HG02870 (cell line): ENCODE data around the gene CTRB1.
A peak's percentile ranks its signal among the peaks of the same experiment; 100 is the strongest.

ENCODE experiments used
- ATAC-seq: cut with Tn5 transposase; IDR thresholded peaks from one replicate; pipeline ENCODE4 v1.9.1; 2021; ENCODE audit warnings: mild to moderate bottlenecking, moderate library complexity; ENCODE audit not compliant: unreplicated experiment

CTRB1 gene

DNA sequence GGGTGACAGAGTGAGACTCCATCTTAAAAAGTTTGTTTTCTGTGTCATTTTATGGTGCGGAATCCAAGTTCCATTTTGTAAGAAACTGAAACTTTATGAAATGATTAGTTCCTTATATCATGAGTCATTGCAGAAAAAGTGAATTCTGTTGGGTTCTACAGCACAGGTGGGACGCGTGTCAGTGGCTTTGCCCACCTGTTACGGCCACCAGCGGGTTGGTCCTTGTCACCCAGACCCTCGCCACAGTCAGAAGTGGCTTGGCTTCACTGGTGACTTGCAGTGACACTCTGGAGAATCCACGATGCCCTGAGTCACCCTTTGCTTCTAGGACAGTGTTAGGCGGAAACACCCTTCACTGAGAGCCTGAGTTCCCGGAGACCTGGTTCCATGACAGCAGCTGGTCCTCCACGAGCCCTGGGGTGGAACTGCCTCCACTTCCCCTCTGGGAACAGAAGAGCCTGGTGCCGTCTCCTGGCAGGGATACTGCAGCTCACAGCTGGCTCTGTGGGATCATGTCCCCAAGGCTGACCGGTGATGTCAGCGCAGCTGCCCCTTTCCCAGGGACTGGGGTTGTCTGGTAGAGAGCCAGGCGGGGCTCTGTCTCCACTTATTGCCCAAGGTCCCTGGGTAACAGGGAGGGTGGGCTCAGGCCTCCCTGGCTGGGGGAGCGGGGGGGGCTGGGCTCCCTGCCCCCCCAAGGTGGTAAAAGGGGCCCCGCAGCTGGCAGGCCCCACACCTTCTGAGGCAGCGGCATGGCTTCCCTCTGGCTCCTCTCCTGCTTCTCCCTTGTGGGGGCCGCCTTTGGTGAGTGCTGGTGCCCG lies at the start of gene CTRB1:
CTRB1 (plus strand) TSS at position 733 of the 821 bp plus-strand sequence; CDS start at position 753, 20 bp downstream.
- ATAC-seq, result peak; percentile 78

GRCh38 chr16:75169899-75170405 lies 48.8 kb upstream of the CTRB1 start:
- no peak for ATAC-seq

GRCh38 chr16:75172578-75172977 lies 46.2 kb upstream of the CTRB1 start:
- ATAC-seq, result no peak

GRCh38 chr16:75175074-75175473 lies 43.7 kb upstream of the CTRB1 start:
- no peak for ATAC-seq

DNA sequence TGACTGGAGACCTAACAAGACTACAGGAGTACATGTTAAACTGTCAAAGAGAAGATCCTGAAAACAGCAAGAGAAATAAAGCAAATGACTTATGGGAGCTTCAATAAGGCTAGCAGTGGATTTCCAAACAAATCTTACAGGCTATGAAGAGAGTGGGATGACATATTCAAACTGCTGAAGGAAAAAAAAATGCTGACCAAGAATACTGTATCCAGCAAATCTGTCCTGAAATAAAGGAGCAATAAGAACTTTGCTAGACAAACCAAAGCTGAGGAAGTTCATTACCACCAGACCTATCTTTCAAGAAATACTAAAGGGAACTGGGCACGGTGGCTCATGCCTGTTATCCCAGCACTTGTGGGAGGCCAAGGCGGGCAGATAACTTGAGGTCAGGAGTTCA lies 41.9 kb upstream of the CTRB1 start:
- no peak for ATAC-seq

DNA sequence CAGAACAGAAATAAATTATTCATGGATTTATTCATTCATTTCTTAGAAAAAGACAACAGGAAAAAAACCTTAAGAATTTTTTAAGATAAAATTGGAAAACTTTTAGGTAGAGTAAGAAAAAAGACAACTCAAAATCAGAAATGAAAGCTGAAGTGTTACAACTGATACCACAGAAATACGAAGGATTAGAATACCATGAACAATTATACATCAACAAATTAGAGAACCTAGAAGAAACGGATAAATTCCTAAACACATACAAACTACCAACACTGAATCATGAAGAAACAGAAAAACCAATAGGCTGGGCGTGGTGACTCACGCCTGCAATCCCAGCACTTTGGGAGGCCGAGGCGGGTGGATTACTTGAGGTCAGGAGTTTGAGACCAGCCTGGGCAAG lies 39.6 kb upstream of the CTRB1 start:
- no peak for ATAC-seq

DNA sequence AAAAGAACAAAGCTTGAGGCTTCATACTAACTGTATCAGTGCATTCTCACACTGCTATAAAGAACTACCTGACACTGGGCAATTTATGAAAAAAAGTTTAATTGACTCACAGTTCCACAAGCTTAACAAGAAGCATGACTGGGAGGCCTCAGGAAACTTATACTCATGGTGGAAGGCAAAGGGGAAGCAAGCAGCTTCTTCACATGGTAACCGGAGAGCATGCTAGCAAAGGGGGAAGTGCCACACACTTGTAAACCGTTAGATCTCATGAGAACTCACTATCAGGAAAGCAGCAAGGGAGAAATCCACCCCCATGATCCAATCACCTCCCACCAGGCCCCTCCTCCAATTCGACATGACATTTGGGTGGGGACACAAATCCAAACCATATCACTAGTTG lies 37.2 kb upstream of the CTRB1 start:
- ATAC-seq, result no peak

- ATAC-seq, result no peak
These were observed 29.8 kb upstream of the CTRB1 start for GRCh38 chr16:75188832-75189477.

GRCh38 chr16:75189638-75190245 lies 29.0 kb upstream of the CTRB1 start:
- no peak for ATAC-seq

DNA sequence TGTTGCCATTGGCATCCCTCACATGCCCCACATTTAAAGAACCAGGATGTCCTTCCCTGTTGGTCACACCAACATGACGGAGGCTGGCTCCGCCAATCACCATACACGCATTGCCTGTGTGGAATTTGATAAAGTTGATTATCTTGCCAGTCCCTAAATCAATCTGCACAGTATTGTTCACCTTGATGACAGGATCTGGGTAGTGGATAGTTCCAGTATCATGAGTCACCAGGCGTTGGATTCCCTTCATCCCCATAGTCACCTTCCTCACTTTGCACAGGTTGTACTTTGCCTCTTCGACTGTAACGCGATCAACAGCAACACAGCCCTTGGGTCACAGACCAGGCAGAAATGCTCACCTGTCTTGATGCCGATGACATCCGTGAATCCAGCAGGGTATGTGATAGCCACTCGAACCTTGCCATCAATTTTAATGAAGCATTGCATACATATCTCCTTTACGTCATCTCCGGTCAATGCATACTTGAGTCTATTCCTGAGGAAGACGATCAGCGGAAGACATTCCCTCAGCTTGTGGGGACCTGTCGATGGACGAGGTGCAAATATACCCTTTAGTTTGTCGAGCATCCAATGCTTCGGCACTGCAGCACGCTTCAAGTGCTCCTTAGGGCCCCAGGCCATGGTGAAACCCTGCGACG lies 26.1 kb upstream of the CTRB1 start:
- ATAC-seq, result no peak

DNA sequence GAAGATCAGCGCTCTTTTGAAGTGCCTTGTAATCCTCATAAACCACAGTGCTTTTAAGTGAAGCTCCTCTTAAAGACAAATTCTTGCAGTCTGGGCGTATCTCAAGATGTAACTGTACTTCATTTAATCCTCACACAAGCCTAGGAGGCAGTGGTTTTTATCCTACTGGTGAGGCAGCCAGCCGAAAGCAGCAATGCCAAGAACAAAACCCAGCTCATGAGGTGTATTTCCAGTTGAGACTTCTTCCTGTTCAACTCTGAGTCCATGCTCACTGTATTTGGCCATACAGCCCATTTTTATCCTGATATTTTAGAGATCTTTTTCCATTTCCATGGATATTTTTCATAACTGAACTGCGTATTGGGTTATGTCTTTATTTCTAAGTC lies 25.5 kb upstream of the CTRB1 start:
- ATAC-seq, result no peak

- no peak for ATAC-seq
These were observed 24.9 kb upstream of the CTRB1 start for GRCh38 chr16:75193730-75194444.

DNA sequence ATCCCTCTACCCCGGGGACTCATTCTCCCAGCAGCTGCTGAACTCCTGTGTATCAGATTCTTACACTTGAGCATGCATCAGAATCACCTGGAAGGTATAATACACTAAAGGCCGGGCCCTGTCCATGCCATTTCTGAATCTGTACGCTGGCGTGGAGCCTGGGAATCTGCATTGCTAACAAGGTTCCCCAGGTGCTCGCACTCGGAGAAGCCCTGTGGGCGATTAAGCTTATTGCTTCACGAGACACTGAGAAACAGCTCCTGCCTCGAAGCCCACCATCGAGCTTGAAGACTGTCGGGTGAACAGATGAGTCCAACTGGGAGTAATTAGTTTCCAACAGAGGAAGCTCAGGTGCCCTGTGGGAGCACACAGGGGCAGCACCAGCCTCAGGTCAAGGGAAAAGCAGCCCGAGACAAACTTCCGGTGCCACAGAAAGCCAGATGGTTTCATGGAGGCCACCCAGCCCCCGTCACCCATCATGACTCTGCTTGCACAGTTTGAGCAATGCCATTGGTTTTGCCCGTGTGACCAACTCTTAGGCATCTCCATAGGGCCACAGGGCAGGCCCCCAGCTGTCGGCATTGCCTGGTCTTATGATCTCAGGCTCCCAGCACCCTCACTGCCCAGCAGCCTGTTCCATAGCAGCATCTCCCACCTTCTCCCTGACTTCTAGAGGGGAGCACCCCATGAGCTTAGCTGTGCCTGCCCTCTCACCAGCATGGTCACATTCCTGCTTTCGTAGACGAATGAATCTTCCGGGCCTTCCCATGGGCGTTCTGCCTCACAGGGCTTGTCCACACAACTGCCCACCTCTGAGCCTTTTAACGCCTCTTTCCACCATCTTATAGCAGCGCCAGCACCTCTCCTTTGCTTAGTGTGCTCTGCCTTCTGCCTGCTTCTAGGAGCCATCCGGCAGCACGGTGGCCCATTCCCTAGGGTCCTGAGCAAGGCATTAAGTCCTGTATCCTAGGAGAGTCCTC lies 22.7 kb upstream of the CTRB1 start:
- ATAC-seq, result no peak

DNA sequence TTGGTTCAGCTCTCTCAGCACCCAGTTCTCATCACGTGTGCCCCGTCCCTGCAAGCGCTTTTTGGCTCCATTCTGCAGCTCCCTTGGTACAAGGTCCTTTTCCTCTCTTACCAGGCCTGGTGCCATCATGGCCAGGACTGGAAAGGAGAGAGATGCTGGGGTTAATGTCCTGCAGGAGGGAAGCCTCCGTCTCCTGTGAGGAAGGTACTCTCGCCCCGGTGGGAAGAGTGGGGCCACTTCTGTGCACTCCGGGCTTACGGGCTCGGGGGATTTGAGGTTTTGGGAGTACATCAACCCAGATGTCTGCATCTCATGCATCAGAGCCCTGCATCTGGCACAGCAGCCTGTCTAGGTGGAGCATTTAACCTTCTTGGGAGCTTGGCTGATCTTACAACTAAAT lies 22.0 kb upstream of the CTRB1 start:
- ATAC-seq, result no peak

DNA sequence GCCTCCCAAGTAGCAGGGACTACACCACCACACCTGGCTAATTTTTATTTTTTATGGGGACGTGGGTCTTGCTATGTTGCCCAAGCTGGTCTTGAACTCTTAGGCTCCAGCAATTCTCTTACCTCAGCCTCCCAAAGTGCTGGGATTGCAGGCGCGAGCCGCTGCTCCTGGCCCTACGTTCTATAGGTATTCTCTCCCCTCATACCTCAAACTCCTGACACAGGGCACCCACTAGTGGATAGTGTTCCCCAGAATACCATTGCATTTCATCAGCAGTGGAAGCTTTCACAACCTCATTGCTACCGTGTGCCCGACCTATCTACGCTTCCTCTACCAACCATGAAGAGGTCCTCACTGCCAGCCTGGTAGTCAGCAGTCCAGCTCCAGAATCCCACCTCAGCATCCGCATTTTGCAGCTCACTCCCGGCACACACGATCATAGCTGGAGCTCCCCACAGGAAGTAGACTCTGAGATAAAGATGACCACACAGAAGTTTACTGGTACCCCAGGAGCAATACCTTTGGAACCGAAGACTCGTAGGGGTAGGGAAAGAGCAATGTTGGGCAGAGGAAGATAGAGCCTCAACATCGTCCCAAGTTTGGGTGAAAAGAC lies 21.2 kb upstream of the CTRB1 start:
- ATAC-seq, result no peak

GRCh38 chr16:75198135-75198600 lies 20.6 kb upstream of the CTRB1 start:
- ATAC-seq, result no peak

- no peak for ATAC-seq
These were observed 16.7 kb upstream of the CTRB1 start for GRCh38 chr16:75202069-75202590.

DNA sequence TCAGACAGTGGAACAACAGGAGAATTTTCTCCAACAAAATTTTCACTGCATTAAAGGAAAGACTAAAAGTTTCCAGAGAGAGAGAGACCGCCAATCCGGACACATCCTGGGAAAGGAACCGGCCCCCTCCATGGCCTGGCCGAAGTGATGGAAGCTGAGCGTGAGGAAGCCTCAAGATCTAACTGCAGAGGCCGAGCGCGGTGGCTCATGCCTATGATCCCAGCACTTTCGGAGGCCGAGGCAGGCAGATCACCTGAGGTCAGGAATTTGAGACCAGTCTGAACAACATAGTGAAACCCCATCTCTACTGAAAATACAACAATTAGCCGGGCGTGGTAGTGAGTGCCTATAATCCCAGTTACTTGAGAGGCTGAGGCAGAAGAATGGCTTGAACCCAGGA lies 15.7 kb upstream of the CTRB1 start:
- no peak for ATAC-seq
